NOMO-1 (cell line): ENCODE measurements around the gene REEP1.

ENCODE experiments used
- DNase-seq, 2 experiments: peaks; one replicate each; lab custom pipeline; 2025; ENCODE audit not compliant: unreplicated experiment in 2 of 2; lab: John Stamatoyannopoulos, UW

The REEP1 gene

GRCh38 chr2:86337244-86337835 is at the start of gene REEP1:
TSS of gene REEP1 (minus strand) at chr2:86337626. CDS start at chr2:86337510, 116 bp downstream.
- peak in 1 of 2 experiments; percentile 11 for DNase-seq

- no peak for DNase-seq
Measured at GRCh38 chr2:86383844-86384243, 46.4 kb upstream of the REEP1 start.

GRCh38 chr2:86382698-86383097 is 45.3 kb upstream of the REEP1 start:
- DNase-seq, result no peak

GRCh38 chr2:86382108-86382507 is 44.7 kb upstream of the REEP1 start:
- DNase-seq, result no peak

- DNase-seq, result no peak
Measured at GRCh38 chr2:86378469-86378868, 41.0 kb upstream of the REEP1 start.

GRCh38 chr2:86375623-86376022 is 38.2 kb upstream of the REEP1 start:
- no peak for DNase-seq

GRCh38 chr2:86372641-86373502 is 35.4 kb upstream of the REEP1 start:
- peak in 1 of 2 experiments; percentile 4 for DNase-seq

GRCh38 chr2:86372133-86372532 is 34.7 kb upstream of the REEP1 start:
- DNase-seq, result no peak

GRCh38 chr2:86371527-86371926 is 34.1 kb upstream of the REEP1 start:
- DNase-seq, result no peak

- DNase-seq, result no peak
Measured at GRCh38 chr2:86370579-86370978, 33.2 kb upstream of the REEP1 start.

- DNase-seq, result peak; percentile 55 to 73
Measured at GRCh38 chr2:86368161-86368824, 30.9 kb upstream of the REEP1 start.

- DNase-seq, result no peak
Measured at GRCh38 chr2:86367499-86367777, 30.0 kb upstream of the REEP1 start.

GRCh38 chr2:86366651-86367498 is 29.4 kb upstream of the REEP1 start:
- no peak for DNase-seq

GRCh38 chr2:86364894-86365293 is 27.5 kb upstream of the REEP1 start:
- no peak for DNase-seq

- DNase-seq, result no peak
Measured at GRCh38 chr2:86360776-86361175, 23.4 kb upstream of the REEP1 start.

- peak; percentile 39 to 82 for DNase-seq
Measured at GRCh38 chr2:86358957-86359356, 21.5 kb upstream of the REEP1 start.

- no peak for DNase-seq
Measured at GRCh38 chr2:86357392-86357963, 20.1 kb upstream of the REEP1 start.

- DNase-seq, result no peak
Measured at GRCh38 chr2:86352727-86353221, 15.3 kb upstream of the REEP1 start.

GRCh38 chr2:86352137-86352726 is 14.8 kb upstream of the REEP1 start:
- DNase-seq, result no peak

- no peak for DNase-seq
Measured at GRCh38 chr2:86350751-86351150, 13.3 kb upstream of the REEP1 start.
